Measurements from ENCODE around the gene STPG3. TPM values are rescaled to one million over a fixed set of nuclear protein-coding genes. Genes with fewer than 3 reads are reported as not detected.

STPG3 gene
- polyA plus RNA-seq, 2 of the 4 experiments (the other 2 are of a cell fraction): not detected

DNA sequence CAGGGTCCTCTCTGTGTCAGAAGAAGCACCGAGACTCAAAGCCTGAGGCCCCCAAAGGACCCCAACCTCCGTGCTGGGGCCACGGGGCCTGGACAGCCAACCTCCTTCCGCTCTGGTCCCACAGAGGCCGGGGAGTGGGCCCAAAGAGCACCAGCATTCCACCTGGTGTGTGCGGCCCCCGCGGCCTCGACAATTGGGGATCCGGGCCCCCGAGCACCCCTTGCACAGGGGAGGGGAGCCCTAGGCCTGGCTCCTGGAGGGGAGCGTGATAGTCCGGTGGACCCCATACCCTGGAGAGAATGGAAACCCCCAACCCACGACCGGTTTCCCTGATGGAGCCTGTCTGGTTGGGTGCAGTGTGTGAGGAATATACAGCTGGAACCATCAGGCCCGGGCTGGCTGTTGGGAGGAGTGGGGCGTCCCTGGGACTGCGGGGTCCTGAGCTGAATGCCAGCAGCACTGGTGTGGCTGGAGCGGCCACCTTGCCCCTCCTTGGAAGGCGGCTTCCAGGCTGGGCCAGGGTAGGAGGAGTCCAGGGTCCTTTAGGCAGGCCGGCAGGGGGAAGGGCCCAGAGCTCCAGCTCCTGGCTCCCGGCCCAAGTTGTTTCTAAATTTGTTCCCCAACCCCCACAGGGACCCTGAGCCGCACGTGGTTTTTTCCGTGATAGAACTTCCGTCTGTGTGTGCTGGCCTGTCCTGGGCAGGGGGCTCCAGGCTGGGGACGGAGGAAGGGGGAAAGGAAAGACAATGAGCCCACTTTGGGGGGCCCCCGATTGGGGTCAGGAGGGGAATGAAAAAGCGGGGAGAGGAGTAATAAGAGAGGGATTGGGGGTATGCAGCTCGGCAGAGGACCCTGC, 25.6 kb downstream of the STPG3 start:
- FAIRE-seq (no peak), ATAC-seq (peak; percentile 32 to 71), DNase-seq (ENCODE audit: low read depth in 1 of 2, low spot score in 1 of 2) (peak in 1 of 2 experiments; percentile 79)
- CTCF ChIA-PET: interaction anchor here (0.9 to 2.8 kb wide), 13 partner anchors 10 to 282 kb away, joined by 3 to 16 read pairs (median 3); partner anchors contain the start of genes EXD3, NOXA1, NRARP and RNF224
- WGBS (ENCODE audit: missing lambda C conversion rate): 25% methylated on average over 21 of the region's 30 CpGs
- TF ChIP-seq CBX8 (IDR thresholded peaks at IDR 0.05): no peak
- TF ChIP-seq PBX3 (IDR thresholded peaks at IDR 0.05): no peak
- TF ChIP-seq TP53 (CRISPR knock-in tag; IDR thresholded peaks at IDR 0.05): 0 out of 2 replicates have a peak, but pooled peaks have one; percentile 32
- TF ChIP-seq KDM1A (IDR thresholded peaks at IDR 0.05; ENCODE audit: low read depth): no peak
- TF ChIP-seq GATA3 (IDR thresholded peaks at IDR 0.05; ENCODE audit: borderline replicate concordance): no peak
- TF ChIP-seq RNF2 (IDR thresholded peaks at IDR 0.05; ENCODE audit: borderline replicate concordance, low read depth): no peak
- TF ChIP-seq, protein P1, sequence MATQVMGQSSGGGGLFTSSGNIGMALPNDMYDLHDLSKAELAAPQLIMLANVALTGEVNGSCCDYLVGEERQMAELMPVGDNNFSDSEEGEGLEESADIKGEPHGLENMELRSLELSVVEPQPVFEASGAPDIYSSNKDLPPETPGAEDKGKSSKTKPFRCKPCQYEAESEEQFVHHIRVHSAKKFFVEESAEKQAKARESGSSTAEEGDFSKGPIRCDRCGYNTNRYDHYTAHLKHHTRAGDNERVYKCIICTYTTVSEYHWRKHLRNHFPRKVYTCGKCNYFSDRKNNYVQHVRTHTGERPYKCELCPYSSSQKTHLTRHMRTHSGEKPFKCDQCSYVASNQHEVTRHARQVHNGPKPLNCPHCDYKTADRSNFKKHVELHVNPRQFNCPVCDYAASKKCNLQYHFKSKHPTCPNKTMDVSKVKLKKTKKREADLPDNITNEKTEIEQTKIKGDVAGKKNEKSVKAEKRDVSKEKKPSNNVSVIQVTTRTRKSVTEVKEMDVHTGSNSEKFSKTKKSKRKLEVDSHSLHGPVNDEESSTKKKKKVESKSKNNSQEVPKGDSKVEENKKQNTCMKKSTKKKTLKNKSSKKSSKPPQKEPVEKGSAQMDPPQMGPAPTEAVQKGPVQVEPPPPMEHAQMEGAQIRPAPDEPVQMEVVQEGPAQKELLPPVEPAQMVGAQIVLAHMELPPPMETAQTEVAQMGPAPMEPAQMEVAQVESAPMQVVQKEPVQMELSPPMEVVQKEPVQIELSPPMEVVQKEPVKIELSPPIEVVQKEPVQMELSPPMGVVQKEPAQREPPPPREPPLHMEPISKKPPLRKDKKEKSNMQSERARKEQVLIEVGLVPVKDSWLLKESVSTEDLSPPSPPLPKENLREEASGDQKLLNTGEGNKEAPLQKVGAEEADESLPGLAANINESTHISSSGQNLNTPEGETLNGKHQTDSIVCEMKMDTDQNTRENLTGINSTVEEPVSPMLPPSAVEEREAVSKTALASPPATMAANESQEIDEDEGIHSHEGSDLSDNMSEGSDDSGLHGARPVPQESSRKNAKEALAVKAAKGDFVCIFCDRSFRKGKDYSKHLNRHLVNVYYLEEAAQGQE (IDR thresholded peaks at IDR 0.05): no peak
- no peak for TF ChIP-seq HEYL (CRISPR knock-in tag; IDR thresholded peaks at IDR 0.05)
- no peak for TF ChIP-seq NR3C1 (IDR thresholded peaks at IDR 0.05)
- TF ChIP-seq PHF8 (IDR thresholded peaks at IDR 0.05; ENCODE audit: borderline replicate concordance, low read depth): no peak
- no peak for TF ChIP-seq EP300 (IDR thresholded peaks at IDR 0.05)
- TF ChIP-seq USF2 (IDR thresholded peaks at IDR 0.05): peak; percentile 48; the same call in 1 of the 2 replicates
- TF ChIP-seq NPAS2 (CRISPR knock-in tag; IDR thresholded peaks at IDR 0.05; ENCODE audit: borderline replicate concordance): no peak
- TF ChIP-seq TFCP2L1 (CRISPR knock-in tag; IDR thresholded peaks at IDR 0.05): 0 out of 2 replicates have a peak, but pooled peaks have one; percentile 14
- TF ChIP-seq RCOR1 (IDR thresholded peaks at IDR 0.05; ENCODE audit: low read depth, low read length): no peak
- no peak for TF ChIP-seq SREBF2 (IDR thresholded peaks at IDR 0.05)
- no peak for TF ChIP-seq POLR2AphosphoS2 (conservative IDR thresholded peaks at IDR 0.05; ENCODE audit: low read length)
- TF ChIP-seq ESRRA (IDR thresholded peaks at IDR 0.05; ENCODE audit: borderline replicate concordance, low read length): no peak
- TF ChIP-seq RFX5 (IDR thresholded peaks at IDR 0.05): no peak
- 0 out of 4 replicates have a peak, but pooled peaks of 1 of the 2 experiments have one; percentile 19 for TF ChIP-seq CEBPB (IDR thresholded peaks at IDR 0.05)
- TF ChIP-seq, protein P2, sequence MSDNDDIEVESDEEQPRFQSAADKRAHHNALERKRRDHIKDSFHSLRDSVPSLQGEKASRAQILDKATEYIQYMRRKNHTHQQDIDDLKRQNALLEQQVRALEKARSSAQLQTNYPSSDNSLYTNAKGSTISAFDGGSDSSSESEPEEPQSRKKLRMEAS (IDR thresholded peaks at IDR 0.05): peak; percentile 84
- no peak for TF ChIP-seq MAZ (IDR thresholded peaks at IDR 0.05; ENCODE audit: borderline replicate concordance, low read depth, low read length)
- TF ChIP-seq MYC (IDR thresholded peaks at IDR 0.05; ENCODE audit: borderline replicate concordance, low read length): peak; percentile 73; the same call in 1 of the 2 replicates
- no peak for TF ChIP-seq HOXB13 (CRISPR knock-in tag; IDR thresholded peaks at IDR 0.05; ENCODE audit: low read depth)
- TF ChIP-seq, protein P3, sequence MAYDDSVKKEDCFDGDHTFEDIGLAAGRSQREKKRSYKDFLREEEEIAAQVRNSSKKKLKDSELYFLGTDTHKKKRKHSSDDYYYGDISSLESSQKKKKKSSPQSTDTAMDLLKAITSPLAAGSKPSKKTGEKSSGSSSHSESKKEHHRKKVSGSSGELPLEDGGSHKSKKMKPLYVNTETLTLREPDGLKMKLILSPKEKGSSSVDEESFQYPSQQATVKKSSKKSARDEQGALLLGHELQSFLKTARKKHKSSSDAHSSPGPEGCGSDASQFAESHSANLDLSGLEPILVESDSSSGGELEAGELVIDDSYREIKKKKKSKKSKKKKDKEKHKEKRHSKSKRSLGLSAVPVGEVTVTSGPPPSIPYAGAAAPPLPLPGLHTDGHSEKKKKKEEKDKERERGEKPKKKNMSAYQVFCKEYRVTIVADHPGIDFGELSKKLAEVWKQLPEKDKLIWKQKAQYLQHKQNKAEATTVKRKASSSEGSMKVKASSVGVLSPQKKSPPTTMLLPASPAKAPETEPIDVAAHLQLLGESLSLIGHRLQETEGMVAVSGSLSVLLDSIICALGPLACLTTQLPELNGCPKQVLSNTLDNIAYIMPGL (CRISPR knock-in tag; IDR thresholded peaks at IDR 0.05; ENCODE audit: borderline replicate concordance): no peak
- no peak for TF ChIP-seq ZNF302 (CRISPR knock-in tag; IDR thresholded peaks at IDR 0.05)
- TF ChIP-seq, protein P4, sequence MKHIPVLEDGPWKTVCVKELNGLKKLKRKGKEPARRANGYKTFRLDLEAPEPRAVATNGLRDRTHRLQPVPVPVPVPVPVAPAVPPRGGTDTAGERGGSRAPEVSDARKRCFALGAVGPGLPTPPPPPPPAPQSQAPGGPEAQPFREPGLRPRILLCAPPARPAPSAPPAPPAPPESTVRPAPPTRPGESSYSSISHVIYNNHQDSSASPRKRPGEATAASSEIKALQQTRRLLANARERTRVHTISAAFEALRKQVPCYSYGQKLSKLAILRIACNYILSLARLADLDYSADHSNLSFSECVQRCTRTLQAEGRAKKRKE (CRISPR knock-in tag; IDR thresholded peaks at IDR 0.05; ENCODE audit: low read depth): no peak
- H3K4me2 ChIP-seq: peak overlapping the region; percentile 97
- H3K4me3 ChIP-seq: peak overlapping the region; percentile 72
- POLR2A ChIA-PET: interaction anchor here (0.5 to 2.2 kb wide), 7 partner anchors 17 to 342 kb away, joined by 3 to 29 read pairs (median 4); partner anchors contain the start of genes EHMT1, NRARP and TUBB4B
- peaks cover 32% of the 10 kb centered on the region for H3K4me1 ChIP-seq
- H3K9me3 ChIP-seq: no peaks in the 10 kb centered on the region
- peak overlapping the region; percentile 94 to 96 for H3K27ac ChIP-seq
